ENCODE results near the gene MS4A3. TPM values are rescaled to one million over a fixed set of nuclear protein-coding genes. Genes with fewer than 3 reads are reported as not detected.

Gene MS4A3
- total RNA-seq, 1 donor from 2014 or later, result not detected

DNA sequence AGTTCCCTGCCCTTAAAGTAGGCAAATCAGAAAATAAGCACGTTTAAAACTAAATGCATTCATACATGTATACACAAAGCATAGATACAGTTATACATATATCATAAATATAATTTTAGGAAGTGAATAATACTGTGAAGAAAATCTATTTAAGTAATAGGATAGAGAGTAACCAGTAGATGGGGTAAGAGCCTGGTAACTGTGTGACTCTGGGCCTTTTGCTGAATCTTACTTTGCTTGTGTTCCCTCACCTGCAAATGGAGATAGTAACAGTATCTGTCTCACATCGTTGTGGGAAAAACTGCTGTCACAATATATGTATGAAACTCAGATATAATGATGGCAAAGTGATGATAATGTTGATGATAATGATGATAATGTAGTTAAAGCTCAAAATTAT is 61.9 kb downstream of the MS4A3 start:
- H3K4me1 ChIP-seq, result peaks cover 9% of the 10 kb centered on the region
- intact Hi-C loops (cut with micrococcal nuclease), result no loop called here
- H3K36me3 ChIP-seq, result no peaks in the 10 kb centered on the region
- DNase-seq, result no peak
- H3K9me3 ChIP-seq (replicated peaks), result no peaks in the 10 kb centered on the region
- no peak overlapping the region for H3K4me3 ChIP-seq
- TF ChIP-seq, protein P1, sequence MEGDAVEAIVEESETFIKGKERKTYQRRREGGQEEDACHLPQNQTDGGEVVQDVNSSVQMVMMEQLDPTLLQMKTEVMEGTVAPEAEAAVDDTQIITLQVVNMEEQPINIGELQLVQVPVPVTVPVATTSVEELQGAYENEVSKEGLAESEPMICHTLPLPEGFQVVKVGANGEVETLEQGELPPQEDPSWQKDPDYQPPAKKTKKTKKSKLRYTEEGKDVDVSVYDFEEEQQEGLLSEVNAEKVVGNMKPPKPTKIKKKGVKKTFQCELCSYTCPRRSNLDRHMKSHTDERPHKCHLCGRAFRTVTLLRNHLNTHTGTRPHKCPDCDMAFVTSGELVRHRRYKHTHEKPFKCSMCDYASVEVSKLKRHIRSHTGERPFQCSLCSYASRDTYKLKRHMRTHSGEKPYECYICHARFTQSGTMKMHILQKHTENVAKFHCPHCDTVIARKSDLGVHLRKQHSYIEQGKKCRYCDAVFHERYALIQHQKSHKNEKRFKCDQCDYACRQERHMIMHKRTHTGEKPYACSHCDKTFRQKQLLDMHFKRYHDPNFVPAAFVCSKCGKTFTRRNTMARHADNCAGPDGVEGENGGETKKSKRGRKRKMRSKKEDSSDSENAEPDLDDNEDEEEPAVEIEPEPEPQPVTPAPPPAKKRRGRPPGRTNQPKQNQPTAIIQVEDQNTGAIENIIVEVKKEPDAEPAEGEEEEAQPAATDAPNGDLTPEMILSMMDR (IDR thresholded peaks at IDR 0.05; ENCODE audit: borderline replicate concordance), result no peak
- H3K27ac ChIP-seq (replicated peaks), result no peak overlapping the region
- no peaks in the 10 kb centered on the region for H3K27me3 ChIP-seq (ENCODE audit: low read depth)

DNA sequence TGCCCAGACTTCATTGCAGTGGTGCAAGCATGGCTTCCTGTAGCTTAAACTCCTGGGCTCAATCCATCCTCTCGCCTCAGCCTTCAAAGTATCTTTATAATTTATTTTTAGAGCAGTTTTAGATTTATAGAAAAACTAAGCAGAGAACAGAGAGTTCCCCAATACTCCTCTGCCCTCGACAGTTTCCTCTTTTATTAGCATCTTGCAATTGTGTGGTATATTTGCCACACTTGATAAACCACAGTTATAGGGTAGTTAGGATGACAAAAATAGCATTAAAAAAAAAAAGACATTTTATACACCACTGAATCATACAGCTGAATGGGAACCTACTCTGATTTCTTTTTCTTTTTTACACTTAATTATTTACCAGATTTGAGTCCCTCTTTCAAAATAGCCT is 63.2 kb downstream of the MS4A3 start:
- Histone ChIP-seq H3K4me1 (peaks cover 9% of the 10 kb centered on the region), H3K27me3 (ENCODE audit: low read depth) (no peaks in the 10 kb centered on the region), H3K9me3 (replicated peaks) (no peaks in the 10 kb centered on the region), H3K36me3 (no peaks in the 10 kb centered on the region), H3K4me3 (no peak overlapping the region), H3K27ac (replicated peaks) (no peak overlapping the region)
- DNase-seq, result no peak
- intact Hi-C loops (cut with micrococcal nuclease), result no loop called here
- TF ChIP-seq, protein P1 (IDR thresholded peaks at IDR 0.05; ENCODE audit: borderline replicate concordance), result no peak

Other genes with a start within 250 kb of the MS4A3 start
- 93.2 TPM for gene MRPL16, start 245.9 kb upstream of the MS4A3 start, total RNA-seq
- not detected for gene CBLIF, start 211.2 kb upstream of the MS4A3 start, total RNA-seq
- not detected for gene TCN1, start 190.2 kb upstream of the MS4A3 start, total RNA-seq
- not detected for gene OOSP3, start 177.9 kb upstream of the MS4A3 start, total RNA-seq
- gene OOSP1, start 118.2 kb upstream of the MS4A3 start, total RNA-seq, result not detected
- gene OOSP4A, start 92.6 kb upstream of the MS4A3 start, total RNA-seq, result not detected
- not detected for gene OOSP4B, start 39.5 kb upstream of the MS4A3 start, total RNA-seq
- not detected for gene OOSP2, start 16.3 kb upstream of the MS4A3 start, total RNA-seq
- 0.41 TPM for gene MS4A2, start 32.0 kb downstream of the MS4A3 start, total RNA-seq
- gene MS4A6A, start 126.4 kb downstream of the MS4A3 start, total RNA-seq, result 42.1 TPM
- gene MS4A4E, start 186.5 kb downstream of the MS4A3 start, total RNA-seq, result 0.93 TPM
- 13.9 TPM for gene MS4A4A, start 224.0 kb downstream of the MS4A3 start, total RNA-seq